ENCODE data around the gene SMIM45.

SMIM45 gene

GRCh38 chr22:41957941-41958556 is 6.1 kb downstream of the SMIM45 start:
- Histone ChIP-seq H3K4me3 (ENCODE audit: low read depth, low read length) (no peak overlapping the region), H3K4me1 (ENCODE audit: insufficient read depth) (no peaks in the 10 kb centered on the region), H3K27ac (ENCODE audit: low read depth) (no peak overlapping the region), H3K36me3 (ENCODE audit: insufficient read depth) (no peaks in the 10 kb centered on the region)
- DNase-seq (ENCODE audit: extremely low spot score), result no peak
- WGBS, result 48% methylated on average over 23 of the region's 23 CpGs

DNA sequence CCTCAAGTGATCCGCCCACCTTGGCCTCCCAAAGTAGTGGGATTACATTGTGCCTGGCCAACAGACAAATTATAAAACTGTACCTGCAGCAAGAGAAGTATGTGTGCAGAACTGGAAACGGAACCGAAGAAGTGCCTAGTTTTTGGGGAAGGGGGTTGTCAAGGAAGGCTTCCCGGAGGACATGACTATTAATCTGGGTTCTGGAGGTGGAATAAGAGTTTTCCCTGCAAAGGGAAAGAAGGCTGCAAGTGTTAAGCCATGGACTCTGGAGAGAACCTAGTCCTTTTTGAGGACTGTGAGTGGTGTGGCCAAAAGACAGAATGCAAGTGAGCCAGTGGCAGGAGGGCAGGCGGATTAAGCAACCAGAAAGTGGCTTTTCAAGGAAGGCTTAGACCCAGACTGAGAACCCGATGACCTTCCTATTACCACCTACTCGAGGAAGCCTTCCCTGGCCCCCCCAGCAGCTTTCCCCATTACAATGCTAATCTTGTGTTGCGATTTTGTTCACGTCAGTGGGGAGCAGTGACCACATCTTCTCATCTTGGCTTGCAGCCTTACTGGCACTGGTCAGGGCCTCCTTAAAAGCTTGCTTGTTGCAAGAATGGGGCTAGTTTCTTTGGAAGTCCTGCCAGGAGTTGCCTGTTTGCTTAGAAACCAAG is 11.6 kb downstream of the SMIM45 start:
- Histone ChIP-seq H3K36me3 (ENCODE audit: insufficient read depth) (no peaks in the 10 kb centered on the region), H3K4me3 (ENCODE audit: low read depth, low read length) (no peak overlapping the region), H3K27ac (ENCODE audit: low read depth) (no peak overlapping the region), H3K4me1 (ENCODE audit: insufficient read depth) (no peaks in the 10 kb centered on the region)
- 63% methylated on average over 9 of the region's 9 CpGs for WGBS
- no peak for DNase-seq (ENCODE audit: extremely low spot score)

- DNase-seq (ENCODE audit: extremely low spot score), result no peak
- WGBS, result 69% methylated on average over 5 of the region's 5 CpGs
- H3K36me3 ChIP-seq (ENCODE audit: insufficient read depth), result no peaks in the 10 kb centered on the region
- H3K27ac ChIP-seq (ENCODE audit: low read depth), result no peak overlapping the region
- H3K4me1 ChIP-seq (ENCODE audit: insufficient read depth), result no peaks in the 10 kb centered on the region
- H3K4me3 ChIP-seq (ENCODE audit: low read depth, low read length), result no peak overlapping the region
Measured at GRCh38 chr22:41964112-41964491, 12.2 kb downstream of the SMIM45 start.

DNA sequence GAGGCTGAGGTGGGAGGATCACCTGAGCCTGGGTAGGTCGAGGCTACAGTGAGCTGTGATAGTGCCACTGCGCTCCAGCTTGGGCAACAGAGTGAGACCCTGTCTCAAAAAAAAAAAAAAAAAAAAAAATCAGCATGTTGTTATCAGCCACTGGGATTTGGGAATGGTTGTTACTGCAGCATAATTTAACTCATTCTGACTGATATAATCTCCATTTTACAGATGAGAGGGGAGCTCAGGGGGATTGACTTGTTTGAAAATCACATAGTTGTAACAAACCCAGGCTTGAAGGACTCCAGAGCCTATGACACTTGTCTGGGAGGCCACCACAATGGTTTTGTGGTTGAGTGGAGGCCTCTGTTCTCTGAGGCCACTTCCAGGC is 14.3 kb downstream of the SMIM45 start:
- Histone ChIP-seq H3K36me3 (ENCODE audit: insufficient read depth) (no peaks in the 10 kb centered on the region), H3K4me1 (ENCODE audit: insufficient read depth) (no peaks in the 10 kb centered on the region), H3K4me3 (ENCODE audit: low read depth, low read length) (no peak overlapping the region), H3K27ac (ENCODE audit: low read depth) (no peak overlapping the region)
- 98% methylated on average over 2 of the region's 2 CpGs for WGBS
- no peak for DNase-seq (ENCODE audit: extremely low spot score)

DNA sequence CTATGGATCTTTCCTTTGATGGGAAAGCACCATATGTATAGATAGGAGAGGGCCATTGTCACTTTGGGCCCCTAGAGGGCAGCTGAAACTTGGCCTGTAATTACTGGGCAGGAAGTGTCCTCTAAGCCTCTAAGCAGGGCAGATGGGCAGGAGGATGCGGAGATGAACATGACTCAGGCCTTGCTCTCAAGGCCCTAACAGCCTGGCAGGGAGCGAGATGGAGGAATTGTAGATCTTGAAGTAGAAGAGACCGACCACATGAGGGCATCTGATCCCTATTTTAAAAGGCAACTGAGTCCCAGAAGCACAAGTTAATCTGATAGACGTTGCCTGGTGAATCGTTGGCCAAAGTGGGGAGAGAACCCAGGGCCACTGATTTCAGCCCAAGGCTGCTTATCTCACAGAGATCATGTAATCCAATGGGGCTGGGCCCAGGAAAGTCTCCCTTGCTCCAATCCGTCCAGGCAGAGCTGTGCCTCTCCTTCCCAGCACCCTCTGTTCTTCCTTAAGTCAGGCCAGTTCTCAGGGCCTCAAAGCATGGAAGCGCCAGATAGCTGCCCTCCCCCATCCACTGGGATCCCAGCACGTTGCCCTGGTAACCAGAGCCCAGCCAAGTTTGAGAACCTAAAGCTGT is 14.8 kb downstream of the SMIM45 start:
- Histone ChIP-seq H3K27ac (ENCODE audit: low read depth) (no peak overlapping the region), H3K4me1 (ENCODE audit: insufficient read depth) (no peaks in the 10 kb centered on the region), H3K4me3 (ENCODE audit: low read depth, low read length) (no peak overlapping the region), H3K36me3 (ENCODE audit: insufficient read depth) (no peaks in the 10 kb centered on the region)
- no peak for DNase-seq (ENCODE audit: extremely low spot score)
- 34% methylated on average over 8 of the region's 8 CpGs for WGBS

- H3K4me1 ChIP-seq (ENCODE audit: insufficient read depth), result no peaks in the 10 kb centered on the region
- H3K4me3 ChIP-seq (ENCODE audit: low read depth, low read length), result no peak overlapping the region
- H3K27ac ChIP-seq (ENCODE audit: low read depth), result no peak overlapping the region
- no peak for DNase-seq (ENCODE audit: extremely low spot score)
- no peaks in the 10 kb centered on the region for H3K36me3 ChIP-seq (ENCODE audit: insufficient read depth)
- WGBS, result 37% methylated on average over 9 of the region's 9 CpGs
Measured at GRCh38 chr22:41968601-41969000, 16.7 kb downstream of the SMIM45 start.

DNA sequence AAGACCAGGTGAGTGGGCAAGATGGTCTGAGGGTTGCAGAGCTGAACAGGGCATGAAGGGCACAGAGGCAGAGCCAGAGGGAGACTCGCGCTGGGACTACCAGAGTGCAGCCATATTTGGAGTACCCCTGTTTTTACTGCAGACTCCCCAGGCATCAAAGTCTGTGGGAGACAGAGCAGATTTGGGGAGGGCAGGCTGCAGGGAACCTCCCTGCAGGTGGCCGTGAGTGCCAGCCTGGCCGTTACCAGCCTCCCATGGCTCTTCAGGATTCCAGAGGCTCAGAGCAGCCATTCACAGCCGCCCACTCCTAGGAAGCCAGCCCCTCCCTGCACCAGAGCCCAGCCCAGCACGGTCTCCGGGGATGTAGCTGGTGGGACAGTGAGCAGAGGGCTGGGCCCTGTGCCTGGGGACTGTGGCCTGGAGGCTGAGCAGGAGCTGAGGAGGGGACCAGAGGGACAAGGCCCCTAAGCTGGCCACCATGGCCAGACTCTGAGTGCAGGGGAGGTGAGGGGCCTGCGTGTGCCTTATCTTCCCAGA is 17.2 kb downstream of the SMIM45 start, which contains the start of gene SEPTIN3:
TSS of gene SEPTIN3 (plus strand) at position 334 of the 537 bp plus-strand sequence. CDS start 2,050 bp downstream, outside the sequence.
- 67% methylated on average over 8 of the region's 8 CpGs for WGBS
- H3K4me3 ChIP-seq (ENCODE audit: low read depth, low read length), result no peak within 1 kb of the TSS
- no peak for DNase-seq (ENCODE audit: extremely low spot score)
- H3K36me3 ChIP-seq (ENCODE audit: insufficient read depth), result no peaks in the 10 kb centered on the region
- no peak within 1 kb of the TSS for H3K27ac ChIP-seq (ENCODE audit: low read depth)
- H3K4me1 ChIP-seq (ENCODE audit: insufficient read depth), result no peaks in the 10 kb centered on the region

GRCh38 chr22:41970601-41971000 is 18.7 kb downstream of the SMIM45 start:
- WGBS, result 92% methylated on average over 2 of the region's 2 CpGs
- H3K4me1 ChIP-seq (ENCODE audit: insufficient read depth), result no peaks in the 10 kb centered on the region

DNA sequence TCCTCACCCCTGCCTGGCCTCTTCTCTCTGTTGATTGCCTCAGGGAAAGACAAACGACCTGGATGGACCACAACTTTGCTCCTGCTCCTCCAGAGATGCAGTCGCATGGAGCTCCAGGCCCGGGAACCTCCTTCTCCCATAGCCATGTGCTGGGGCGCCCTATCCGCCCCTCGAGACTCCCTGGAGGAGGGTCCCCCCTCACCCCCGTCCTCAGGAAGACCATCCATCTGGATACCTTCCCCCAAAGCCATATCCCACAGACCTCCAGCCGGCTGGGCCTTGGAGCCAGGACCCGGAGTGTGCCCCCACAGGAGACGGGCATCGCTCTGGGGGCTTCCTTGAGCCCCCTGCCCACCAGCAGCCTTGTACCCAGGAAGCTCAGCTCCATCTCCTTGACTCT is 19.5 kb downstream of the SMIM45 start:
- 84% methylated on average over 11 of the region's 11 CpGs for WGBS
- DNase-seq (ENCODE audit: extremely low spot score), result no peak
- H3K27ac ChIP-seq (ENCODE audit: low read depth), result no peak overlapping the region
- no peaks in the 10 kb centered on the region for H3K36me3 ChIP-seq (ENCODE audit: insufficient read depth)
- H3K4me3 ChIP-seq (ENCODE audit: low read depth, low read length), result no peak overlapping the region
- no peaks in the 10 kb centered on the region for H3K4me1 ChIP-seq (ENCODE audit: insufficient read depth)

More at GRCh38 chr22:41970601-41971000, 18.7 kb downstream of the SMIM45 start:
- Histone ChIP-seq H3K27ac (ENCODE audit: low read depth) (no peak overlapping the region), H3K4me3 (ENCODE audit: low read depth, low read length) (no peak overlapping the region), H3K36me3 (ENCODE audit: insufficient read depth) (no peaks in the 10 kb centered on the region)
- no peak for DNase-seq (ENCODE audit: extremely low spot score)

GRCh38 chr22:41974691-41975290 is 22.8 kb downstream of the SMIM45 start:
- Histone ChIP-seq H3K36me3 (ENCODE audit: insufficient read depth) (no peaks in the 10 kb centered on the region), H3K27ac (ENCODE audit: low read depth) (no peak overlapping the region), H3K4me1 (ENCODE audit: insufficient read depth) (peaks cover 1% of the 10 kb centered on the region), H3K4me3 (ENCODE audit: low read depth, low read length) (no peak overlapping the region)
- 66% methylated on average over 10 of the region's 10 CpGs for WGBS
- DNase-seq (ENCODE audit: extremely low spot score), result no peak

- no peak overlapping the region for H3K4me3 ChIP-seq (ENCODE audit: low read depth, low read length)
- no peak overlapping the region for H3K27ac ChIP-seq (ENCODE audit: low read depth)
- no peak for DNase-seq (ENCODE audit: extremely low spot score)
- H3K4me1 ChIP-seq (ENCODE audit: insufficient read depth), result peaks cover 1% of the 10 kb centered on the region
- no peaks in the 10 kb centered on the region for H3K36me3 ChIP-seq (ENCODE audit: insufficient read depth)
- 63% methylated on average over 12 of the region's 12 CpGs for WGBS
Measured at GRCh38 chr22:41975299-41976069, 23.5 kb downstream of the SMIM45 start.

DNA sequence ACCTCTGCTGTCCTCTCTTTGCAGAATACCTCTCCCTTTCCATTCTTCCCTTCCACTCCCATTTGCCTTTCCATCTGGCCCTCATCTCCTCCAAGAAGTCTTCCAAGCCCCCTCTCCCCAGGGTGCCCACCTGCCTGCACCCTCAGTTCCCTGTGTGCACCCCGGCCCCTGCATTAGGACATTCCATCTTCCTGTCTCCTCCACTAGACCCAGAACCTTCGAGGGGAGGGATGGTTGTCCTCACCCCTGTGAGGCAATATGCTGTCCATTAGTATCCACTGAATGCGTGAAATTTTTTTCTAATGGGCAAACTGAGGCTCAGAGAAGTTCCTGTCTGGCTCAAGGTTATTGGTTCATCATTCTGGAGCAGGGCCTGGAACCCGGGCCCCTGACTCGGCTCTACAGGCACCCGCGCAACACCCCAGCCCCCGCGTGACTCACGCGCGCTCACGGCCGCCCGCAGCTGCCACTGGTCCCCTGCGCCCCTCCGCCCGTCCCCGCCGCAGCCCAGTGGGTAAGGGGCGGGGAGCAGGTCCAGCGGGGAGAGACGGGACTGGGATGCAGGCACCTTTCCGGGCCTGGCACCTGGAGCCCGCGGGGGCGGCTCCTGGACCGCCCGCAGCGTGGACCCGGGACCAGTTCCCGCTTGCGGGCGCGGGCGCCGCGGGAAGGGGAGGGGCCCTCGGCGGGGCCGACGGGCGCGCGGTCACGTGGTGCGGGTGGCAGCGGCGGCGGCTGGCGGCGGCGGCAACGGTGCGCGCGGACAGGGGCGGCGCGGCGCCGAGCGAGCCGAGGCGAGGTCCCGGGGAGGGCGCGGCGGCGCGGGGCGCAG is 24.3 kb downstream of the SMIM45 start:
- Histone ChIP-seq H3K4me3 (ENCODE audit: low read depth, low read length) (peak overlapping the region; percentile 57), H3K4me1 (ENCODE audit: insufficient read depth) (peaks cover 1% of the 10 kb centered on the region), H3K27ac (ENCODE audit: low read depth) (no peak overlapping the region), H3K36me3 (ENCODE audit: insufficient read depth) (no peaks in the 10 kb centered on the region)
- DNase-seq (ENCODE audit: extremely low spot score), result no peak
- 2% methylated on average over 71 of the region's 72 CpGs for WGBS

Data from urinary bladder (tissue), 3 donors.